Left lung (tissue), 10 donors: Measurements from ENCODE around the gene PDK3. TPM values are rescaled to one million over a fixed set of nuclear protein-coding genes. Genes with fewer than 3 reads are reported as not detected.

Experiments used
- ATAC-seq: fragments of 200-7000 bp; cut with Tn5 transposase; one replicate; pipeline ENCODE4 v1.9.1; 2020; ENCODE audit warnings: moderate library complexity
- DNase-seq, 4 donors: peaks; one replicate each; pipeline ENCODE4 v3.0.0-alpha.2; 2013 to 2020
- H3K27ac ChIP-seq, 2 donors: fragments of 200-600 bp; sonication (generic) in 1 of 2; one replicate each; pipeline versions ENCODE4 v1.5.0 to v1.8.0; 2020 to 2021
- H3K27me3 ChIP-seq, 2 donors: fragments of 200-600 bp; sonication (generic) in 1 of 2; one replicate each; pipeline versions ENCODE4 v1.5.0 to v1.8.0; 2020 to 2021
- H3K36me3 ChIP-seq, 2 donors: fragments of 200-600 bp; sonication (generic) in 1 of 2; one replicate each; pipeline versions ENCODE4 v1.5.0 to v1.8.0; 2020 to 2021
- H3K4me1 ChIP-seq, 2 donors: fragments of 200-600 bp; one replicate each; pipeline ENCODE4 v1.8.0; 2021
- H3K4me3 ChIP-seq, 2 donors: fragments of 200-600 bp; sonication (generic) in 1 of 2; one replicate each; pipeline versions ENCODE4 v1.5.0 to v1.8.0; 2020 to 2021; ENCODE audit warnings: mild to moderate bottlenecking in 1 of 2
- H3K9me3 ChIP-seq, 2 donors: fragments of 200-600 bp; sonication (generic) in 1 of 2; one replicate each; pipeline versions ENCODE4 v1.5.0 to v1.8.0; 2020 to 2021
- CTCF ChIP-seq, 2 donors: fragments of 200-600 bp; sonication (generic) in 1 of 2; IDR thresholded peaks; one replicate each; pipeline versions ENCODE4 v1.5.0 to v1.8.0; 2021; ENCODE audit warnings: antibody characterized with exemption in 2 of 2
- intact Hi-C, 2 donors: fragments of 100-400 bp; cut with DNase I; formaldehyde crosslinking; loops; one replicate each; pipeline versions ENCODE4 v1.11.2 to v1.14.2; 2022
- polyA plus RNA-seq, 6 donors: library from polyadenylated mRNA; unstranded; fragments of 120-200 nt; gene quantifications; one replicate each; pipeline ENCODE4 v1.2.1, GENCODE V29; 2013; ENCODE audit not compliant: insufficient read length in 6 of 6
- total RNA-seq, 2 donors: library from RNA; stranded (reverse); fragmentation: NEBNext Ultra II Directional; extraction: Animal tissue kit (Norgen Biotek cat#: 25700); gene quantifications; one replicate each; pipeline ENCODE4 v1.2.1, GENCODE V29; 2021
- donor health status: DM: no; HTN: yes; CAD: no.
- donor health status: DM: no; HTN: no; CAD: no.

Gene PDK3
- total and polyA plus RNA-seq, 8 donors: 5.0 to 21.2 (median 7.1) TPM

- Histone ChIP-seq H3K4me3 (no peak overlapping the region), H3K4me1 (no peaks in the 10 kb centered on the region), H3K36me3 (no peaks in the 10 kb centered on the region), H3K9me3 (no peaks in the 10 kb centered on the region), H3K27me3 (no peaks in the 10 kb centered on the region), H3K27ac (no peak overlapping the region)
- ATAC-seq (no peak), DNase-seq (no peak)
- TF ChIP-seq CTCF (IDR thresholded peaks at IDR 0.05): no peak
- intact Hi-C loops: no loop called here
Measured at GRCh38 chrX:24435060-24435459, 30.0 kb upstream of the PDK3 start.

DNA sequence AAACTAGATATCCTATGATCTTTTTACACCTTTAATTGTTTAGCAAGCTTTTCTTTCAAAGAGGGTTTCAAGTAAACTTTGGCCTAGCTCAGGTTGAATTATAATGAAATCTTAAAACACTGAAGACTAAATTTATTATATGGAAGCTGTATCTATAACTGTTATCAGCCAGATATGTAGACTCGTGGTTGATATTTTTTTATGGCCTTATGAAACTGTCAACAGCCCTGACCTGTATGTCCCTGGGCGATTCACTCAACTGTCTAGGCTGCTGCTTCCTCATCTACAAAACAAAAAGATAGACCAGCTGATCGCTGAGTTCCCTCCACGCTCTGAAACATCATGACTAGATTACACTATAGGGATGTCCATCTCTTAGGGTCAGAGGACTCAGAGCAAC, 21.2 kb upstream of the PDK3 start:
- ATAC-seq: no peak
- TF ChIP-seq CTCF (IDR thresholded peaks at IDR 0.05): no peak
- Histone ChIP-seq H3K9me3 (no peaks in the 10 kb centered on the region), H3K27ac (no peak overlapping the region), H3K27me3 (no peaks in the 10 kb centered on the region), H3K36me3 (no peaks in the 10 kb centered on the region), H3K4me3 (no peak overlapping the region), H3K4me1 (no peaks in the 10 kb centered on the region)
- DNase-seq: no peak
- intact Hi-C loops: no loop called here

DNA sequence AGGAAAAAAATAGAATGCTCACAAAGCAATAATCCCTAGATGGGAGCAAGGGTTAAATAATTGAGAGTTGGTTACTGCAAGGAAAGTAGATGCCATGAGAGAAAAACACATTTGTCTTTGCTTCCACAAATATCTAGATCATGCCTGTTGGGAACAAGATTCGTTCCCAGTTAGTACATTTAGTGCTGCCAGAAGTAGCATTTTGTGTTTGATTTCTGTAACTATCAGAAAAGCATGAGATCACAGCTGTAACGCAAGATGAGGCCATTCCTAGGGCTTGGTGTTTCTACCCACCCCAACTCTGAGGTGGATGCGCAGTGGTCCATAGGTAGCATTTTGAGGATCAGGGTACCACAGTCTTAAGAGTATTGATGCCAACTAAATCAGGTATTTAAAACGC, 20.4 kb upstream of the PDK3 start:
- Histone ChIP-seq H3K27ac (no peak overlapping the region), H3K4me1 (no peaks in the 10 kb centered on the region), H3K4me3 (no peak overlapping the region), H3K27me3 (no peaks in the 10 kb centered on the region), H3K9me3 (no peaks in the 10 kb centered on the region), H3K36me3 (no peaks in the 10 kb centered on the region)
- no peak for DNase-seq
- no peak for ATAC-seq
- TF ChIP-seq CTCF (IDR thresholded peaks at IDR 0.05): no peak
- intact Hi-C loops: no loop called here

- no peak for ATAC-seq
- H3K27me3 ChIP-seq: no peaks in the 10 kb centered on the region
- TF ChIP-seq CTCF (IDR thresholded peaks at IDR 0.05): no peak
- no peak for DNase-seq
- intact Hi-C loops: no loop called here
- no peak overlapping the region for H3K4me3 ChIP-seq
- no peaks in the 10 kb centered on the region for H3K4me1 ChIP-seq
- no peaks in the 10 kb centered on the region for H3K9me3 ChIP-seq
- no peaks in the 10 kb centered on the region for H3K36me3 ChIP-seq
- no peak overlapping the region for H3K27ac ChIP-seq
Measured at GRCh38 chrX:24448762-24449250, 16.3 kb upstream of the PDK3 start.

DNA sequence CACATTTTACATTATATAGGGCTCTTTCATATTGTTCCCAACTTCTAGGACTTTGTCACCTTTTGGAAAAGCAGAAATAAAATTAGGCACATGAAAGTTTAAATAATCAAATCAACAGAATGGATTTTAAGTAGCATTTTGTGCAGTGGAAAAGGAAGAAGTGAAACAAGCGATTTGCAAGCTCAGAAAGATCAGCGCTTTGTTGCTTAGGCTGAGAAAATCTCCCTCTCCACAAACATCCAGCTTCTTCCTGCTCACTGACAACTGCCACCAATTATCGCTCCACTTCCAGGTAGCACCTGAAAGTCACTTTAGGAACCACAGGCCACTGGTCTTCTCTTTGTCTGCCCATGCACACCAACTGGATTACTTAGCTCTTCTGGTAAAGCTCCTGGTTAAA, 2.0 kb upstream of the PDK3 start:
- no peaks in the 10 kb centered on the region for H3K9me3 ChIP-seq
- TF ChIP-seq CTCF (IDR thresholded peaks at IDR 0.05): no peak
- ATAC-seq: no peak
- H3K4me3 ChIP-seq: no peak overlapping the region
- no peaks in the 10 kb centered on the region for H3K27me3 ChIP-seq
- H3K4me1 ChIP-seq: peaks cover 0 to 20% of the 10 kb centered on the region in 2 donors
- no peak overlapping the region for H3K27ac ChIP-seq
- DNase-seq: no peak
- intact Hi-C loops: no loop called here
- H3K36me3 ChIP-seq: no peaks in the 10 kb centered on the region
